ENCODE data around the gene KNSTRN.

KNSTRN gene

DNA sequence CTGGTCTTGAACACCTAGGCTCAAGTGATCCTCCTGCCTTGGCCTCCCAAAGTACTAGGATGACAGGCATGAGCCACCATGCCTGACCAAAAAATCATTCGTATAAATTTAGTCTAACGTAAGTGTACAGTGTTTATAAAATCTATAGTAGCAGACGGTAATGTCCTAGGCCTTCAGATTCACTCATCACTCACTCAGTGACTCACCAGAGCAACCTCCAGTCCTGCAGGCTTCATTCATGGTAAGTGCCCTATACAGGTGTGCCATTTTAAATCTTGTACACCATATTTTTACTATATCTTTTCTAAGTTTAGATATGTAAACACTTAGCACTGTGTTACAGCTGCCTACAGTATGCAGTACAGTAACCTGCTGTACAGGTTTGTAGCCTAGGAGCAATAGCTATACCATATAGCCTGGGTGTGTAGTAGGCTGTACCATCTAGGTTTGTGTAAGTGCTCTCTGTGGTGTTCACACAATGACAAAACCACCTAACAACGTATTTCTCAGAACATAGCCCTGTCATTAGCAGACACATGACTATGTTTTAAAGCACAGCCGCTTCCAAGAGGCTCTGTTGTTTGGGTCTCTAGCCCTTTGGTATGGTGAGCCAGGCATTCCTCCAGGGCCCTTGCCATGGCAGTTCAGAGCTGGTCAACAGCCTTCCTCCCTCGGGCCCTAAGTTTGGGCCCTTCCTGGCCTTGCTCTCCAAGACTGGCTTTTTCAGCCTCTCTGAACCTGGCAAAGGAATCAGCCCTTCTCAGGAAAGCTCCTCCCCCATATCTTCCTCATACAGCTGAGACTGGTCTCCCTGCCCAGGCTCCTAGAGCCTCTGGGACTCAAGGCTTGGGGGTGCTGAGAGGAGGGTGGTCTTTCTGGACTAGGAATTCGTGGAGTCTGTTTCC, 39.9 kb upstream of the KNSTRN start:
- peak overlapping the region; percentile 49 for H3K27ac ChIP-seq

DNA sequence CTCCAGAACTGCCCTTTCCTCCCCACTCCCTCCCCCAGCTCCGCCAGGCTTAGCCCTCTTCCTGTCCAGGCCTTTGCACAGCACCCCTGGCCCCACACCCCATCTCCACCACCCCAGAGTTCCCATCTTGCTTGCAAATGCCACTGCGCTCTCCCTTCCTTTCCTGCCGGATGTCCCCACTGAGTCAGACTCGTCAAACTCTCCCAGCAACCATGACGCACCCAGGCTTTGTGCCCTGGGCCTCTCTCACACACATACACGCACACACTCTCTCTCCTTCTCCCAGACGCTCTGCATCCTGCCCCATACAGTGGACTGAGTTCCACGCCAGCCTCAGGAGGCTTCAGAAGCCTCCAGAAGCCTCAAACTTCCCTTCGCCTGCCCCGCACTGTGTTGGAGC, 39.0 kb upstream of the KNSTRN start:
- no peak overlapping the region; the same call in 1 of the 2 replicates for H3K27ac ChIP-seq
- TF ChIP-seq ZFX (IDR thresholded peaks at IDR 0.05; ENCODE audit: borderline replicate concordance) = no peak
- TF ChIP-seq, protein P1, sequence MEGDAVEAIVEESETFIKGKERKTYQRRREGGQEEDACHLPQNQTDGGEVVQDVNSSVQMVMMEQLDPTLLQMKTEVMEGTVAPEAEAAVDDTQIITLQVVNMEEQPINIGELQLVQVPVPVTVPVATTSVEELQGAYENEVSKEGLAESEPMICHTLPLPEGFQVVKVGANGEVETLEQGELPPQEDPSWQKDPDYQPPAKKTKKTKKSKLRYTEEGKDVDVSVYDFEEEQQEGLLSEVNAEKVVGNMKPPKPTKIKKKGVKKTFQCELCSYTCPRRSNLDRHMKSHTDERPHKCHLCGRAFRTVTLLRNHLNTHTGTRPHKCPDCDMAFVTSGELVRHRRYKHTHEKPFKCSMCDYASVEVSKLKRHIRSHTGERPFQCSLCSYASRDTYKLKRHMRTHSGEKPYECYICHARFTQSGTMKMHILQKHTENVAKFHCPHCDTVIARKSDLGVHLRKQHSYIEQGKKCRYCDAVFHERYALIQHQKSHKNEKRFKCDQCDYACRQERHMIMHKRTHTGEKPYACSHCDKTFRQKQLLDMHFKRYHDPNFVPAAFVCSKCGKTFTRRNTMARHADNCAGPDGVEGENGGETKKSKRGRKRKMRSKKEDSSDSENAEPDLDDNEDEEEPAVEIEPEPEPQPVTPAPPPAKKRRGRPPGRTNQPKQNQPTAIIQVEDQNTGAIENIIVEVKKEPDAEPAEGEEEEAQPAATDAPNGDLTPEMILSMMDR (IDR thresholded peaks at IDR 0.05) = no peak

More for the DNA sequence above, 39.9 kb upstream of the KNSTRN start:
- TF ChIP-seq, protein P1 (IDR thresholded peaks at IDR 0.05) = no peak
- no peak for TF ChIP-seq ZFX (IDR thresholded peaks at IDR 0.05; ENCODE audit: borderline replicate concordance)

DNA sequence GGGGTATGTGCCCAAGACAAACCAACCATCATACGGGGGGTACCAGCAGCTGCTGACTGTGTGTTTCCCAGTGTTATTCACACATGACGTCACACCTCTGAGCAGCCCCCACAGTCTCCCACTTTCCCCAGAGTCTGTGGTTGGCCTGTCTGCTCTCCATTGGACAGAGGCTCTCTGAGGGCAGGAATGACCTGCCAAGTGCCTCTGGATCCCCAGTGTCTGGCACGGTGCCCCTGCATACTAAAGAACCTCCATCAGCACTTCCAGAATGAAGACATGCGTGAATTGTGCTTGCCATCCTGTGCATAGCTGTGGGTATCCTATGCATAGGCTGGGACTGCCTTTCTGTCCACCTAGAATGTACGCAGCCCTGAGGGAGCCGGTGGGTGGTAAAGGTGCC, 38.3 kb upstream of the KNSTRN start:
- TF ChIP-seq ZFX (IDR thresholded peaks at IDR 0.05; ENCODE audit: borderline replicate concordance) = no peak
- TF ChIP-seq, protein P1 (IDR thresholded peaks at IDR 0.05) = no peak
- no peak overlapping the region for H3K27ac ChIP-seq

DNA sequence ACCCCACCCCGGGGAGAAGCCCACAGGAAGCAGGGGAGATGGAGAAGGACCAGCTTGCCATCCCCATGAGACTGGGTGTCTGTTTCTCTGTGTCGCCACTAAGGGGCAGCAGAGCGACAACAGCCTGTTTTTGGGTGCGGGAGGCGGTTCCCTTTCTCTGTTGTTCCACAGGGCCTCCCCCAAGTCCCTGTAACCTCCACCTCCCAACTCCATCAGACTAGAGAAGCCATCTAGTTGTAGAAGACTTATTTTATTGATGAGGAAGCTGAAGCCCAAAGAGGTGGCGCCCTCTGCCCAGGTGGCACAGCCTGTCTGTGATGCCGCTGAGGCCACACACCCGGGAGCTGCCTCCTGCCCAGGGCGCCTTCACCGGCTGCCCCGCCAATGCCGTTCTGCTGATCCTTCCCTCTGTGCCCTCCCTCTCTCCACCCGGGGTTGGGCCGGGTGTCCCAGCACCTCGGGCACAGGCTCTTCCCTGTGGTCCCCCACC, 37.8 kb upstream of the KNSTRN start:
- TF ChIP-seq, protein P1 (IDR thresholded peaks at IDR 0.05) = peak; percentile 93
- no peak for TF ChIP-seq ZFX (IDR thresholded peaks at IDR 0.05; ENCODE audit: borderline replicate concordance)
- H3K27ac ChIP-seq = no peak overlapping the region; the same call in 1 of the 2 replicates

DNA sequence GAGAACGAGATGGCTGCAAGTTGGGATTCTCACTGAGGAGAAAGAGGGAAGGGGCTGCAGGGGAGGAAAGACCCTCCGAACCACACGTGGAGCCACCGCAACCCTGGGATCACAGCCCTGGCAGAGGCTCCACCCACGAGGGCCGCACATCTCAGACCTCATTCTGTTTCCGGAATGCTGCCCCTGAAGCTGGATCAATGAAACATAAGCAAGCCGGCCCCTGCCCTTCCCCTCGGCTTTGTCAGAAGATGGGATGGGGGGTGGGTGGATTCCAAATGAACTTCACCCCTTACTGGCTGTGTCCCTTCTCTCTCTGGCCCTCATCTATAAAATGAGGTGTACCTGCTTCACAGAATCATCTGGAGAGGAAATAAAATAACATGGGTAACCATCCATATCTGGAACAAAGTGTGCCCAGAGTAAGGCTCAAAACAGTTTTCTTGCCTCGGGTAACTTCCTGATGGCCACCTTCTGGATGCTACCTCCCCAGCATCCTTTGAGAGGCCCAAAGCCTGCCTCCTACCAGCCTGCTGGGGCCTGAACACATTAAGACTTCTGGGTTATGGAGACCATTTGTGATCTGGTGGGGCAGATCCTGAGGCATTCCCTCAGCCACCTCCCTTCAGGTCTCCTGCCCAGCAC, 37.2 kb upstream of the KNSTRN start:
- TF ChIP-seq ZFX (IDR thresholded peaks at IDR 0.05; ENCODE audit: borderline replicate concordance) = no peak
- TF ChIP-seq, protein P1 (IDR thresholded peaks at IDR 0.05) = no peak
- peak overlapping the region; percentile 28; the same call in 1 of the 2 replicates for H3K27ac ChIP-seq

DNA sequence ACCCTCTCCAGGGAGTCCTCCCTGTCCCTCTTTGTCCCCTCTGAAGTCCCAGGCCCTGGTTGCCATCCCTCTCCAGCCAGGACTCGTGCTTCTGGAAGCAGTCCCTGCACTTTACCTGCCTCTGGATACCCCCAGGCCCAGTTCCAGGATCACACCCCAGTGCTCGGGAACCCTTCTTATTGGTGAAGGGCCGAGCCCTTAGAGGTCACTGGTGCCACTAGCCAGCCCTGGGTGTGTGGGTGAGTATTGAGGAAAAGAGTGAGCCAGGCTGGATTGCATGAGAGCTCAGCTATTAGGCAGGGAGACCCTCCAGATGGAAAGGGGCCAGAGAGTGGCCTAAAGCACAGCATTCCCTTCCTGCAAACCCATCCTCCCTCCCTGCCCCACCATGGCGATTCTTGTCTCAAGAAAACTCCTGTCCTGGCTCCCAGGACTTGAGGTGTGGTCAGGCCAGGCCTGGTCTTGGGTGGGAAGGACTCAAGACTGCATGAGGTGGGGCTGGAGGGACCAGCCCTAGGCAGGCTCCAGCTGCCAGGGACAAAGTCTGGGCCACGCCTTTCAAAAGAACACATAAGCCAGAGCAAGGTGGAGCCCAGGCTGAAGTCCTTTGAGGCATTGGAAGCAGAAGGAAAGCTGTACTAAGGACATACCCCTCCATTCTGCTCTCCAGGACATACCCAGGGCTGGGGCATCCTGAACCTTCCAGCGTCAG, 36.5 kb upstream of the KNSTRN start:
- no peak for TF ChIP-seq ZFX (IDR thresholded peaks at IDR 0.05; ENCODE audit: borderline replicate concordance)
- TF ChIP-seq, protein P1 (IDR thresholded peaks at IDR 0.05) = no peak
- H3K27ac ChIP-seq = peak overlapping the region; percentile 28; the same call in 1 of the 2 replicates
